Transverse colon (tissue), 4 donors: Measurements from ENCODE around the gene FBXO41.

ENCODE experiments used
- EP300 ChIP-seq: sonication (generic); formaldehyde crosslinking; IDR thresholded peaks from one replicate; pipeline ENCODE4 v1.6.1; 2017; ENCODE audit warnings: antibody characterized with exemption, low read depth
- POLR2A ChIP-seq: fragments of 450-650 bp; IDR thresholded peaks from one replicate; pipeline ENCODE4 v1.6.1; 2016; ENCODE audit warnings: antibody characterized with exemption, mild to moderate bottlenecking, moderate library complexity
- POLR2AphosphoS5 ChIP-seq, 3 donors: sonication (generic); formaldehyde crosslinking; IDR thresholded peaks; one replicate each; pipeline ENCODE4 v1.6.1; 2016; ENCODE audit warnings: antibody characterized with exemption in 3 of 3
- TF ChIP-seq, protein P1 (sequence below), 5 experiments: fragments of 200-600 bp in 3 of 5; fragments of 450-650 bp in 2 of 5; sonication (generic) in 3 of 5; IDR thresholded peaks; 1 replicate in 2 of 5; 2 replicates in 3 of 5; pipeline ENCODE4 v1.5.1; 2016 to 2017; ENCODE audit warnings: antibody characterized with exemption in 5 of 5, inconsistent platforms in 3 of 5, mild to moderate bottlenecking in 2 of 5, moderate library complexity in 1 of 5

DNA sequence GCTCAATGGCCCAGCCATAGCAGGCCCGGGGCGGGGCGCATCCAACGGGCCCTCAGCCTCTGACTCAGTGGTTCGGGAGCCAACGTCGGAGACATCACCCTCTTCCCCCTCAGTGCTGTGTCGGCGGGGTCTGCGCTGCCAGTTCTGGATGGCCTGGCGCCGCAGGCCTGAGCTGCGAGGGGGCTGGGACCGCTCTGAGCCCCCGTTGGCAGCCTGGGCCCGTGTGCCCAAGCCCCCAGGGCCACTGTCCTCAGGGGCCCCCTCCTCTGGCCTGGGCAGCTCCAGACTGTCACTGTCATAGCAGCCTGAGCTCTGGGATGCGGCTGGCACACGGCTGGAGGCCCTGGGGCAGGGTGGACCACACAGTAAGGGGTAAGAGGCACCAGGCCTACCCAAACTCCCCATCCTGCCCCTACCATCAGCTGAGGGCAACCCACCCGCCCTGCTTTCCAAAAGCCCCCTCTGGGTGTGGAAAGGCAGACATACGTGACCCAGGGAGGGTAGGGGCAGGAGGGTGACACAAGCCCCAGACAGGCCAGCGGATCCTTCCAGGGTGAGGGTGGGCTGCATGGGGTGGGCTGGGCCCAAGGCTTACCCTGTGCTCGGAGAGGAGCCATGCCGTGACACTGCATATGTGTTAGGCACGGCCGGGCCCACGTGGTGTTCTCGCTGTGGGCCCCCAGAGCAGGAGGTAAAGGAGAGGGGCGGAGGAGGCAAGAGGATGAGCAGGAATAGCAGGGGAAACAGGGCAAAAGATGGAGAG lies 18.8 kb downstream of the FBXO41 start:
- TF ChIP-seq, protein P1, sequence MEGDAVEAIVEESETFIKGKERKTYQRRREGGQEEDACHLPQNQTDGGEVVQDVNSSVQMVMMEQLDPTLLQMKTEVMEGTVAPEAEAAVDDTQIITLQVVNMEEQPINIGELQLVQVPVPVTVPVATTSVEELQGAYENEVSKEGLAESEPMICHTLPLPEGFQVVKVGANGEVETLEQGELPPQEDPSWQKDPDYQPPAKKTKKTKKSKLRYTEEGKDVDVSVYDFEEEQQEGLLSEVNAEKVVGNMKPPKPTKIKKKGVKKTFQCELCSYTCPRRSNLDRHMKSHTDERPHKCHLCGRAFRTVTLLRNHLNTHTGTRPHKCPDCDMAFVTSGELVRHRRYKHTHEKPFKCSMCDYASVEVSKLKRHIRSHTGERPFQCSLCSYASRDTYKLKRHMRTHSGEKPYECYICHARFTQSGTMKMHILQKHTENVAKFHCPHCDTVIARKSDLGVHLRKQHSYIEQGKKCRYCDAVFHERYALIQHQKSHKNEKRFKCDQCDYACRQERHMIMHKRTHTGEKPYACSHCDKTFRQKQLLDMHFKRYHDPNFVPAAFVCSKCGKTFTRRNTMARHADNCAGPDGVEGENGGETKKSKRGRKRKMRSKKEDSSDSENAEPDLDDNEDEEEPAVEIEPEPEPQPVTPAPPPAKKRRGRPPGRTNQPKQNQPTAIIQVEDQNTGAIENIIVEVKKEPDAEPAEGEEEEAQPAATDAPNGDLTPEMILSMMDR (IDR thresholded peaks at IDR 0.05) = no peak
- TF ChIP-seq POLR2A = no peak
- no peak for TF ChIP-seq EP300
- no peak for TF ChIP-seq POLR2AphosphoS5 (IDR thresholded peaks at IDR 0.05)
